Measurements from ENCODE around the gene CARD11. TPM values are rescaled to one million over a fixed set of nuclear protein-coding genes. Genes with fewer than 3 reads are reported as not detected.

CARD11 gene
- total and polyA plus RNA-seq, 2 of the 4 experiments (the other 2 are of a cell fraction) = 0.18 to 0.26 TPM

GRCh38 chr7:2880874-2881533, 162.7 kb downstream of the CARD11 start:
- no peak overlapping the region for H2BK15ac ChIP-seq (ENCODE audit: low read depth, low read length)
- no peak overlapping the region for H2AK5ac ChIP-seq (ENCODE audit: low read depth, low read length)
- in situ Hi-C loops (cut with MboI; ENCODE audit: low sequenced_read_pairs) (loop anchor here (10.0 kb wide), 2 partner anchors 274 to 1014 kb away; no protein-coding TSS in a partner anchor), intact Hi-C loops (cut with micrococcal nuclease) (no loop called here), dilution Hi-C loops (cut with HindIII; ENCODE audit: low sequenced_read_pairs, unreplicated experiment) (no loop called here)
- no peak overlapping the region for H2BK5ac ChIP-seq (ENCODE audit: low read depth, low read length, poor library complexity, severe bottlenecking)
- no peaks in the 10 kb centered on the region for H3K79me1 ChIP-seq (ENCODE audit: low read depth in 1 of 2, low read length in 2 of 2)
- no peak overlapping the region for H2BK120ac ChIP-seq (ENCODE audit: low read depth, low read length)
- no peak overlapping the region for H3K14ac ChIP-seq (replicated peaks; ENCODE audit: low read depth, low read length)
- no peak for DNase-seq
- H4K8ac ChIP-seq (ENCODE audit: low read depth in 2 of 2, low read length in 2 of 2) = no peak overlapping the region
- H3K27me3 ChIP-seq (ENCODE audit: control insufficient read depth, insufficient read depth, low read length) = no peaks in the 10 kb centered on the region
- no peaks in the 10 kb centered on the region; the same call in 1 of the 2 replicates for H4K20me1 ChIP-seq (ENCODE audit: insufficient read depth, low read length)
- H3K36me3 ChIP-seq (ENCODE audit: control insufficient read depth, insufficient read depth, low read length) = no peaks in the 10 kb centered on the region
- H3K4me1 ChIP-seq (ENCODE audit: control insufficient read depth, insufficient read depth, low read length) = no peaks in the 10 kb centered on the region
- H3K9me3 ChIP-seq (ENCODE audit: control insufficient read depth, insufficient read depth, low read length) = no peaks in the 10 kb centered on the region
- H3K9me1 ChIP-seq (ENCODE audit: insufficient read depth, low read length) = peaks cover 3% of the 10 kb centered on the region; the same call in 1 of the 2 replicates
- no peak overlapping the region for H2AK9ac ChIP-seq (replicated peaks; ENCODE audit: low read depth, low read length, poor library complexity)
- CTCF ChIA-PET = interaction anchor here (0.5 to 0.6 kb wide), 2 partner anchors 11 to 803 kb away, joined by 3 read pairs; no protein-coding TSS in a partner anchor
- no peak overlapping the region for H3K27ac ChIP-seq (ENCODE audit: insufficient read depth, low read length)
- H2AFZ ChIP-seq (replicated peaks; ENCODE audit: low read length, poor library complexity) = peak overlapping the region; percentile 43
- H3K56ac ChIP-seq (ENCODE audit: extremely low read depth, insufficient read depth, low read length) = no peak overlapping the region
- no peak overlapping the region for H4K5ac ChIP-seq (ENCODE audit: low read depth, low read length)
- TF ChIP-seq MAZ (IDR thresholded peaks at IDR 0.05; ENCODE audit: borderline replicate concordance, low read depth, low read length) (no peak), RCOR1 (IDR thresholded peaks at IDR 0.05; ENCODE audit: insufficient replicate concordance, low read length) (no peak), NFE2L2 (IDR thresholded peaks at IDR 0.05; ENCODE audit: low read depth, low read length) (no peak), RAD21 (IDR thresholded peaks at IDR 0.05; ENCODE audit: low read length) (no peak), CTCF (conservative IDR thresholded peaks at IDR 0.05; ENCODE audit: low read depth, low read length) (no peak), FOS (IDR thresholded peaks at IDR 0.05; ENCODE audit: low read depth, low read length) (no peak), MXI1 (IDR thresholded peaks at IDR 0.05; ENCODE audit: borderline replicate concordance, low read depth, low read length) (no peak), MAFK (IDR thresholded peaks at IDR 0.05; ENCODE audit: low read depth, low read length) (no peak)
- H3K18ac ChIP-seq (ENCODE audit: low read depth, low read length) = no peak overlapping the region
- H4K91ac ChIP-seq (ENCODE audit: insufficient read depth, low read depth, low read length) = no peak overlapping the region
- no peak overlapping the region for H3K4me3 ChIP-seq (ENCODE audit: insufficient read depth, low read depth, low read length)
- 68% methylated on average over 7 of the region's 18 CpGs; no CpG with 5 or more reads in 1 of the 2 experiments for WGBS, 2 experiments (ENCODE audit: extremely low coverage in 2 of 2, insufficient read length in 1 of 2)
- POLR2A ChIA-PET (ENCODE audit: unreplicated experiment) = no interaction called here
- no TSS peak for BruUV-seq (replicated peaks)
- ATAC-seq (ENCODE audit: low read depth) = 0 out of 2 replicates have a peak, but pooled peaks have one; percentile 60
- H3K4me2 ChIP-seq (ENCODE audit: low read depth, low read length) = no peak overlapping the region
- H3K9ac ChIP-seq (ENCODE audit: low read depth, low read length) = no peak overlapping the region
- H3K4ac ChIP-seq (ENCODE audit: low read depth, low read length) = no peak overlapping the region
- H2BK20ac ChIP-seq (ENCODE audit: low read depth, low read length) = no peak overlapping the region
- no peak overlapping the region for H3K23ac ChIP-seq (ENCODE audit: low read depth, low read length)

Data from IMR-90 (cell line).